CD4-positive, CD25-positive, alpha-beta regulatory T cell (primary cell): ENCODE measurements around the gene DLL1. TPM values are rescaled to one million over a fixed set of nuclear protein-coding genes. Genes with fewer than 3 reads are reported as not detected.

Source experiments
- ATAC-seq, 2 donors: fragments of 150-1000 bp; cut with Tn5 transposase; one replicate each; pipeline ENCODE4 v1.10.0; 2021; ENCODE audit warnings: low read depth in 2 of 2, moderate number of reproducible peaks in 2 of 2, moderate library complexity in 1 of 2
- DNase-seq, 3 donors: peaks; one replicate each; pipeline versions ENCODE4 v3.0.0 to v3.0.0-alpha.2; 2012 to 2022; ENCODE audit warnings: mixed read lengths in 1 of 3
- H3K27ac ChIP-seq: one replicate; pipeline ENCODE4 v1.7.0; 2013; ENCODE audit warnings: mild to moderate bottlenecking, low read length; ENCODE audit not compliant: insufficient read depth, poor library complexity, severe bottlenecking
- H3K27me3 ChIP-seq: one replicate; pipeline ENCODE4 v1.7.0; 2013; ENCODE audit warnings: low read length; ENCODE audit not compliant: control insufficient read depth, insufficient read depth
- H3K36me3 ChIP-seq: one replicate; pipeline ENCODE4 v1.7.0; 2013; ENCODE audit warnings: mild to moderate bottlenecking, low read length, moderate library complexity; ENCODE audit not compliant: control insufficient read depth, insufficient read depth
- H3K4me1 ChIP-seq: 2 replicates; pipeline ENCODE4 v1.7.0; 2013; ENCODE audit warnings: mild to moderate bottlenecking, low read length; ENCODE audit not compliant: insufficient read depth, control insufficient read depth, poor library complexity, severe bottlenecking
- H3K4me3 ChIP-seq: one replicate; pipeline ENCODE4 v1.7.0; 2013; ENCODE audit warnings: low read depth, mild to moderate bottlenecking, low read length, moderate library complexity
- H3K9me3 ChIP-seq, 2 experiments: 1 replicate in 1 of 2; 2 replicates in 1 of 2; pipeline ENCODE4 v1.7.0; 2013; ENCODE audit warnings: low read length in 2 of 2, mild to moderate bottlenecking in 1 of 2, moderate library complexity in 1 of 2; ENCODE audit not compliant: control insufficient read depth in 2 of 2
- H3K27ac Mint-ChIP-seq, 3 donors: one replicate each; pipeline ENCODE4 v1.8.0; 2020 to 2022; ENCODE audit warnings: mild to moderate bottlenecking in 3 of 3, mixed read lengths in 3 of 3, moderate library complexity in 2 of 3
- H3K27me3 Mint-ChIP-seq: one replicate; pipeline ENCODE4 v1.8.0; 2022; ENCODE audit warnings: mild to moderate bottlenecking, mixed read lengths
- H3K36me3 Mint-ChIP-seq: one replicate; pipeline ENCODE4 v1.8.0; 2020; ENCODE audit warnings: mixed read lengths
- H3K4me1 Mint-ChIP-seq, 4 donors: one replicate each; pipeline ENCODE4 v1.8.0; 2020 to 2022; ENCODE audit warnings: mixed read lengths in 4 of 4, mild to moderate bottlenecking in 1 of 4
- H3K4me3 Mint-ChIP-seq, 4 donors: one replicate each; pipeline ENCODE4 v1.8.0; 2020 to 2022; ENCODE audit warnings: mild to moderate bottlenecking in 4 of 4, mixed read lengths in 4 of 4, moderate library complexity in 3 of 4
- H3K9me3 Mint-ChIP-seq, 7 donors: one replicate each; pipeline ENCODE4 v1.8.0; 2020 to 2022; ENCODE audit warnings: mixed read lengths in 7 of 7, mild to moderate bottlenecking in 3 of 7, moderate library complexity in 2 of 7
- polyA plus RNA-seq, 4 donors: library from polyadenylated mRNA; unstranded; fragments of 300-500 nt; fragmentation: Illumina TruSeq; gene quantifications; one replicate each; pipeline ENCODE4 v1.2.3, GENCODE V29; 2021
- total RNA-seq: library from RNA; stranded (reverse); gene quantifications from one replicate; pipeline ENCODE4 v1.2.3, GENCODE V29; 2022

Gene DLL1
- total and polyA plus RNA-seq, 5 donors from 2014 or later = 0.28 to 1.1 (median 0.29) TPM; not detected in 2

- Mint-ChIP-seq H3K36me3 (peaks cover 3% of the 10 kb centered on the region), H3K27me3 (peaks cover 80% of the 10 kb centered on the region), H3K9me3 (peaks cover 0 to 2% (median 0%) of the 10 kb centered on the region in 7 donors), H3K27ac (no peak overlapping the region), H3K4me1 (peaks cover 6 to 52% (median 28%) of the 10 kb centered on the region in 4 donors), H3K4me3 (peak overlapping the region; percentile 84 to 96 (median 88))
- DNase-seq = no peak
- Histone ChIP-seq H3K4me1 (peaks cover 43% of the 10 kb centered on the region), H3K4me3 (no peak overlapping the region), H3K27ac (no peak overlapping the region), H3K27me3 (peaks cover 32% of the 10 kb centered on the region), H3K36me3 (no peaks in the 10 kb centered on the region), H3K9me3 (no peaks in the 10 kb centered on the region)
- no peak for ATAC-seq
Measured at GRCh38 chr6:170289951-170290295, 955 bp downstream of the DLL1 start.

- H3K4me1 ChIP-seq = peaks cover 42% of the 10 kb centered on the region
- H3K4me3 ChIP-seq = peak overlapping the region; percentile 61
- Mint-ChIP-seq H3K36me3 (peaks cover 3% of the 10 kb centered on the region), H3K27ac (peak overlapping the region; percentile 43 to 87 (median 73)), H3K9me3 (peaks cover 0 to 2% (median 0%) of the 10 kb centered on the region in 7 donors), H3K4me3 (peak overlapping the region; percentile 88 to 94 (median 92)), H3K27me3 (peaks cover 79% of the 10 kb centered on the region), H3K4me1 (peaks cover 6 to 47% (median 22%) of the 10 kb centered on the region in 4 donors)
- H3K27ac ChIP-seq = no peak overlapping the region
- peak in 1 of 2 donors; percentile 23 for ATAC-seq
- no peaks in the 10 kb centered on the region for H3K9me3 ChIP-seq
- no peaks in the 10 kb centered on the region for H3K36me3 ChIP-seq
- DNase-seq = peak in 1 of 3 donors; percentile 39
- peaks cover 28% of the 10 kb centered on the region for H3K27me3 ChIP-seq
Measured at GRCh38 chr6:170289180-170289931, 1.5 kb downstream of the DLL1 start.

DNA sequence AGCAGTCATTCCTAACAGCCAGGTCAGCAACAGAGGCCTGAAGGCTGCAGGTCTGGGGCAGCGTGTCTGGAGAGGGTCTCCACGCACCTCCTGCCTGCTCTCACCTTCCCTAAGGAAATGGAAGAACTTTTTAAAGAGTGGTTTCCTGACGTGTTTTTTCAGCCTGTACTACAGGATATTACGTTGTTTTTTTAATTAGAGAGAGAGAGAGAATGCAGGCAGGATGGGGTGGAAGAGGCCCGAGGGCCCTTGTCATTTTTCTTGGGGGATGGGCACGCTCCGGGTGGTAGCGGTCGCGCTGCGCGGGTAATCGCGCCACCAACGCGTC lies 2.1 kb downstream of the DLL1 start:
- Histone ChIP-seq H3K4me3 (peak overlapping the region; percentile 61), H3K27me3 (peaks cover 22% of the 10 kb centered on the region), H3K27ac (no peak overlapping the region), H3K4me1 (peaks cover 42% of the 10 kb centered on the region), H3K36me3 (no peaks in the 10 kb centered on the region), H3K9me3 (no peaks in the 10 kb centered on the region)
- H3K4me3 Mint-ChIP-seq = peak overlapping the region; percentile 88 to 94 (median 92)
- H3K27ac Mint-ChIP-seq = peak overlapping the region; percentile 43 to 87 (median 73)
- peaks cover 74% of the 10 kb centered on the region for H3K27me3 Mint-ChIP-seq
- peak in 1 of 3 donors; percentile 29 for DNase-seq
- peaks cover 3% of the 10 kb centered on the region for H3K36me3 Mint-ChIP-seq
- peaks cover 6 to 41% (median 21%) of the 10 kb centered on the region in 4 donors for H3K4me1 Mint-ChIP-seq
- peak in 1 of 2 donors; percentile 2 for ATAC-seq
- peaks cover 0 to 2% (median 0%) of the 10 kb centered on the region in 7 donors for H3K9me3 Mint-ChIP-seq

- H3K4me1 ChIP-seq = peaks cover 41% of the 10 kb centered on the region
- no peaks in the 10 kb centered on the region for H3K9me3 ChIP-seq
- H3K27ac ChIP-seq = no peak overlapping the region
- Mint-ChIP-seq H3K9me3 (peaks cover 0 to 2% (median 0%) of the 10 kb centered on the region in 7 donors), H3K27ac (peak overlapping the region in 2 of 3 donors; percentile 73 to 87), H3K36me3 (peaks cover 3% of the 10 kb centered on the region), H3K27me3 (peaks cover 67% of the 10 kb centered on the region), H3K4me3 (peak overlapping the region; percentile 88 to 94 (median 92)), H3K4me1 (peaks cover 3 to 35% (median 17%) of the 10 kb centered on the region in 4 donors)
- H3K36me3 ChIP-seq = no peaks in the 10 kb centered on the region
- H3K27me3 ChIP-seq = peaks cover 17% of the 10 kb centered on the region
- no peak overlapping the region for H3K4me3 ChIP-seq
- no peak for ATAC-seq
- DNase-seq = no peak
Measured at GRCh38 chr6:170288091-170288631, 2.7 kb downstream of the DLL1 start.

GRCh38 chr6:170287371-170287876 lies 3.5 kb downstream of the DLL1 start:
- no peak overlapping the region for H3K4me3 ChIP-seq
- peaks cover 60% of the 10 kb centered on the region for H3K27me3 Mint-ChIP-seq
- no peak overlapping the region for H3K27ac ChIP-seq
- H3K36me3 Mint-ChIP-seq = peaks cover 3% of the 10 kb centered on the region
- no peaks in the 10 kb centered on the region for H3K9me3 ChIP-seq
- H3K9me3 Mint-ChIP-seq = peaks cover 0 to 2% (median 0%) of the 10 kb centered on the region in 7 donors
- ATAC-seq (no peak), DNase-seq (no peak)
- H3K4me3 Mint-ChIP-seq = peak overlapping the region; percentile 7 to 90 (median 50)
- H3K36me3 ChIP-seq = no peaks in the 10 kb centered on the region
- peaks cover 34% of the 10 kb centered on the region for H3K4me1 ChIP-seq
- H3K27me3 ChIP-seq = peaks cover 13% of the 10 kb centered on the region
- H3K4me1 Mint-ChIP-seq = peaks cover 0 to 27% (median 13%) of the 10 kb centered on the region in 4 donors
- no peak overlapping the region for H3K27ac Mint-ChIP-seq

DNA sequence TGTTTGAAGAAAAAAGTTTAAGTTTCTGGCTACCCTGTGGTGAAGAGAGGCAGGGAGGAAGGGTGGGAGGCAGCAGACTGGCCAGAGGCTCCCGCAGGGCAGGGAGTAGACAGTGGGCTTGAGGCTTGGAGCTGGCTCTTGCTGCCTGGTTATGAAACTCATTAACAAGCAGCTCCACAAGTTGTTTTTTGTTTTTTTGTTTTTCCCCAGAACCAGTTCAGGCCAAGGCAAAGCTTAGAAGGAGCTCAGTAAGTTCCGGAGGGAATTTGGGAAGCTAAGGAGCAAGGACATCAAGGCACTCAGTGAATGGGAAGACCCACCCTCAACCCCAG lies 4.0 kb downstream of the DLL1 start:
- Histone ChIP-seq H3K27me3 (peaks cover 12% of the 10 kb centered on the region), H3K9me3 (no peaks in the 10 kb centered on the region), H3K36me3 (no peaks in the 10 kb centered on the region), H3K27ac (no peak overlapping the region), H3K4me1 (peaks cover 29% of the 10 kb centered on the region), H3K4me3 (no peak overlapping the region)
- Mint-ChIP-seq H3K27me3 (peaks cover 55% of the 10 kb centered on the region), H3K4me1 (peaks cover 0 to 22% (median 10%) of the 10 kb centered on the region in 4 donors), H3K36me3 (peaks cover 3% of the 10 kb centered on the region), H3K27ac (no peak overlapping the region), H3K4me3 (peak overlapping the region in 2 of 4 donors; percentile 61 to 68), H3K9me3 (peaks cover 0 to 2% (median 0%) of the 10 kb centered on the region in 7 donors)
- DNase-seq (no peak), ATAC-seq (no peak)

GRCh38 chr6:170286246-170286933 lies 4.5 kb downstream of the DLL1 start:
- H3K9me3 Mint-ChIP-seq = peaks cover 0 to 2% (median 0%) of the 10 kb centered on the region in 7 donors

More at GRCh38 chr6:170286246-170286933, 4.5 kb downstream of the DLL1 start:
- Mint-ChIP-seq H3K4me1 (peaks cover 0 to 20% (median 7%) of the 10 kb centered on the region in 4 donors), H3K4me3 (peak overlapping the region in 3 of 4 donors; percentile 34 to 62 (median 44)), H3K27me3 (peaks cover 51% of the 10 kb centered on the region), H3K27ac (no peak overlapping the region), H3K36me3 (peaks cover 3% of the 10 kb centered on the region)
- H3K27ac ChIP-seq = no peak overlapping the region
- peaks cover 24% of the 10 kb centered on the region for H3K4me1 ChIP-seq
- no peaks in the 10 kb centered on the region for H3K36me3 ChIP-seq
- no peaks in the 10 kb centered on the region for H3K9me3 ChIP-seq
- peaks cover 12% of the 10 kb centered on the region for H3K27me3 ChIP-seq
- DNase-seq (no peak), ATAC-seq (no peak)
- no peak overlapping the region for H3K4me3 ChIP-seq
